GM21723 (cell line): ENCODE measurements around the gene ZNF280D.
A peak's percentile ranks its signal among the peaks of the same experiment; 100 is the strongest.

ENCODE experiments used
- ATAC-seq: cut with Tn5 transposase; IDR thresholded peaks from one replicate; pipeline ENCODE4 v1.9.1; 2021; ENCODE audit warnings: mild to moderate bottlenecking, moderate library complexity; ENCODE audit not compliant: unreplicated experiment

ZNF280D gene

DNA sequence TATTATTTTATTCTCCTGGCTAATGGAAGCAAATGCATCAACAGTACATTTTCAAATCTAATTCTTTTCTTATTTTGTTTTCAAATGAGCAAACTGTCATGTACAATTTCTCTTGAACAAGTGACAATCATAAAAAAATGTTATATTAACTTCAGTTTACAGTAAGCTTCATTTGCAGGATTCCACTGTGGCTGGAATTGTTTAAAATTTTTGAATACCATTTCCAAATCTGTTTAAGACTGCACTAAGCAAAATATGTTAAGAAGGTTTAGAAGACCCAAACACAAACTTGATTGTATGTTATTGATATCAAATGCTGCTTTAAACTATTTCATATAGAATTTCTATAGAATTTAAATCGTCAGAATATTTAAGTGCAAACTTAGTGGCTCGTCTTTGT lies 92.8 kb downstream of the ZNF280D start:
- no peak for ATAC-seq

DNA sequence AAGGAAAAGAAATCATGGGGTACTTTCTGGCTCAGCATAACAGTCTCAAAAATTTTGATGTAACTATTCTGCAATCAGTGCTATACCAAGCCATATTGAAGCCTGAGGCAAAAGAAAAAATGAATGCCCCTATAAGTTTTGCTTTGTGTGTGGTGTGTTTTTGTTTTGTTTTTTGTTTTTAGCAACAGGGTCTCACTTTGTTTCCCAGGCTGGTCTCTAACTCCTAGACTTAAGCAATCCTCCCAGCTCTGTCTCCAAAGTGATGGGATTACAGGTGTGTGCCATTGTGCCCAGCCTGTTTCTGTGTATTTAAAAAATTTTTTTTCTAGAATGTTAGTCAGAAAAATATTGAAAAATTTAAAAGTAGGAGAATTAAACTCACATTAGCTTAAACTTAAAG lies 93.2 kb downstream of the ZNF280D start:
- no peak for ATAC-seq

GRCh38 chr15:56639631-56640030 lies 93.7 kb downstream of the ZNF280D start:
- no peak for ATAC-seq

DNA sequence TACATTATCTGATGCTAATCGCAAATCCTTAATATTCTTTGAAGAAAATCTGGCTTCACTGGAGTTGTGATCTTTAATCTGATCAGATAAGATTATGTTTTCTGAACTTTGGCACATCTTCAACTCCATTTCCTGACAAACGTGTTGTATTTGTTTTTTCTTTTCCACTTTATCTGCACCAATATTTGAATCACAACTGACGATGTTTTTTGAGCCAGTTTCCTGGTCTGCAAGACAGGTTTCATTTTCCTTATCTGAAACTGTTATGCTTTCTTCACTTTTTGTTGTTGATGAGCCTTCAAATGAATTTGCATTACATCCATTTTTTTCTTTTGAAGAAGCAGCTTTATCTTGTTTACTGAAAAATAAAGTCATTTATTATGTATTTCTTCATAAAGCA lies 101.5 kb downstream of the ZNF280D start:
- ATAC-seq, result no peak

DNA sequence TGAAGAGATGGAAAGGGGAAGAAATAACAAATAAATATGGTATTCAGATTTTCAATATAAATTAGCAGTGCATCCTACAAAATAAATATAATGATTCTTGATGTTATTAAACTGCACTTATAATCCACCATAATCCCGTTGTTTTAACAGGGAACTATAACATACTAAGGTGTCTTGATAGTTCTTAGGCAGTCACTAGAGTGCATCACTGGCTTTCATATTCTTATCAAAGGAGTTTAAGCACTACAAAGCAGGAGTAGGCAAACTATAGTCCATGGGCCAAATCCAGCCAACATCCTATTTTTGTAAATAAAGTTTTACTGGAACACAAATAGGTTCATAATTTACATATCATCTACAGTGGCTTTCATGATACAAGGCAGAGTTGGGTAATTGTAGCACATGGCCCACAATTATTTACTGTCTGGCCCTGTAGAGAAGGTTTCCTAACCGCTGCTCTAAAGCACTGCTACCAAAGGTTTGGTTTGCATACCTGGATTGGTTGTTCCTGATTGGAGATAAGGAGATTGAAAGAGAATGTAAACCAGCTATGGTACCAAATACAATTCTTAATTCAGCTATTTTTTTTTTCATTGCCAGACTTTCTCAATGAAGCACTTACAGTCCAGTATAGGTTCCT lies 104.3 kb downstream of the ZNF280D start:
- no peak for ATAC-seq

DNA sequence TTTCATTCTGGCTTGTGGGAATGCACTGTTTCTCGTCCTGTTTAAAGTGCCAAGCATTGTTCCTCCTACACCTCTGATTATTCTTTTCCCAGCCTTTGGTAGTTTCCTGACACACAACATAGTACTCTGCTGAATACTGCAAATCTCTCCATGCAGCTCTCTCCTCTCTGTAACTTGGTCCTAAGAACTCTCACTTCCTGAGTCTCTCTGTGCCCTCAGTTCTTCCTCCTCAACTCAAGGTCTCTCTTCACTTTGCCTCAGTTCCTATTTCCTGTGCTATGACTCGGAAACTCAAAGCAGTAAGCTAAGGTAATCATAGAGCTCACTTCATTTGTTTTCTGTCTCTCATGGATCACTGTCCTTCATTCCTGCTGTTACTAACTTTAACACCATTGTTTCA lies 113.4 kb downstream of the ZNF280D start:
- no peak for ATAC-seq

DNA sequence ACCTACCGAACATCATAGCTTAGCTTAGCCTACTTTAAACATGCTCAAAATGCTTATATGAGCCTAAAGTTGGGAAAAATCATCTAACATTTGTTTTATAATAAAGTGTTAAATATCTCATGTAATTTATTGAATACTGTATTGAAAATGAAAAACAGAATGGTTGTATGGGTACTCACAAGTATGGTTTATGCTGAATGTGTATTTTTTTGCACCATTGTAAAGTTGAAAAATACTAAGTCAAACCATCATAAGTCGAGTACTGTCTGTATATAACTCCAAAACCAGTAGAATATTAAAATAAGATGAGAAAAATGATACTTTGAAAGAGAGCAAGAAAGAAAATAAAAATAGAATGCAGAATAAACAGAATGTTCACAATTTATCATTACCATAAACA lies 115.7 kb downstream of the ZNF280D start:
- no peak for ATAC-seq

DNA sequence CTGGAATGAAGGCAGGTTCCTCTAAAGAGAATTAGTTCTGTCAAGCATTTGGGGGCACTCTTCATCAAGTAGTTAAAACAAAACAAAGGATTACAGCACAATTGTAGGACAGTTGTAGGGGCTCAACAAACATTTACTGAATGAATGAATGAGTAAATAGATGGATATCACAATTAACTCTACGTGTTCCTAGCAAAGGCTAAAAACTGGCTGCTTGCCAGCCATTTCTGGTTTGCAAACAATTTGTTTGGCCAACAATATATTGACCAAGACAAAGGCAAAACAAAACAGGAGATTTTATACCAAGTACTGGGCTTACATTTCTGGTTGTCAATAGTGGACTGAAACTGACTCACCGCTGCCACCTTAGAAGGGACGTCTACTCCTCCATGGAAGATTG lies 116.8 kb downstream of the ZNF280D start:
- ATAC-seq, result no peak

GRCh38 chr15:56613811-56614210 lies 119.5 kb downstream of the ZNF280D start:
- no peak for ATAC-seq

GRCh38 chr15:56608993-56609392 lies 124.3 kb downstream of the ZNF280D start:
- ATAC-seq, result peak; percentile 53

DNA sequence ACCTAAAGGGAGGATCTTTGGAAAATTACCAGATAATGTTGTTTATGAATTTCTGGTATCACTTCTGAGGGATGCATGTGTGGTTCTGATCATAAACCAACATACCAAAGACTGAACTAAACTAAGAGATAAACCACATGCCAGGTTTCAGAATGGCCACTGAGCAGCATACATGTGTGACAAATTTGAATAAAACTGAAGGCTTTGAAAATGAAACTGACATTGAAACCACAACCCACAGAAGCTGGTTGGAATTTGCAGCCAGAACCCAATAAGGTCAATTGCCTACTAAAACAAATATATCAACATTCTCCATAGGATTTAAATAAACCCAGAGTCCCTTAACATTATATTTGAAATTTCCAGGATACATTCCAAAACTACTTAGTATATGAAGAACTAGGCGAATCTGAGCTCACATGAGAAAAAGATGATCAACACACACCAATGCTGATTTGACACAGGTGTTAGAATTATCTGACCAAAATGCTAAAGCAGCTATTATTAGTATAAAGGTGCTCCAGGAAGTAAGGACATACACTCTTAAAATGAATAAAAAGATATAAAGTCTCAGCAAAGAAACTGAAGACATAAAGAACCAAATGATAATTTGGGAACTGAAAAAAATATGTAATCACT lies 125.0 kb downstream of the ZNF280D start:
- peak; percentile 94 for ATAC-seq

GRCh38 chr15:56602253-56602652 lies 131.1 kb downstream of the ZNF280D start:
- no peak for ATAC-seq

- ATAC-seq, result no peak
Observed at GRCh38 chr15:56600380-56600779, 132.9 kb downstream of the ZNF280D start.

GRCh38 chr15:56598991-56599390 lies 134.3 kb downstream of the ZNF280D start:
- ATAC-seq, result no peak

DNA sequence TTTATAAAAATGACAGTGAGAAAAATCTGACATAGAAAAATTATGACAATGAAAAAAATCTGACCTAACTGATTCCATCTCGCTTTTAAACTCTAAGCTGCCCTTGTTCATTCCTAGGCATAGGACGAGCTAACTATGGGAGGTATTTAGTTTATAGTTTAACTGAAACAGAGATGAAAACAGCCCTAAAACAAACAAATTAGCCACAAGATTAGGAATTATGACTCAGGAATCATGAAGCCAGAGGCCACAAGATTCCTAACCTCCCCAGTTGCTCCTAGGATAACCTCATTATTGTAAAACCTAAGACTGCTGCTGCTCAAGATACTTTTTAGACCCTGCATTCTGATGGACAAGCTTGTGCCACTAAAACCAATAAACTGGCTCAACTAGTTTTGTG lies 145.6 kb downstream of the ZNF280D start:
- no peak for ATAC-seq

DNA sequence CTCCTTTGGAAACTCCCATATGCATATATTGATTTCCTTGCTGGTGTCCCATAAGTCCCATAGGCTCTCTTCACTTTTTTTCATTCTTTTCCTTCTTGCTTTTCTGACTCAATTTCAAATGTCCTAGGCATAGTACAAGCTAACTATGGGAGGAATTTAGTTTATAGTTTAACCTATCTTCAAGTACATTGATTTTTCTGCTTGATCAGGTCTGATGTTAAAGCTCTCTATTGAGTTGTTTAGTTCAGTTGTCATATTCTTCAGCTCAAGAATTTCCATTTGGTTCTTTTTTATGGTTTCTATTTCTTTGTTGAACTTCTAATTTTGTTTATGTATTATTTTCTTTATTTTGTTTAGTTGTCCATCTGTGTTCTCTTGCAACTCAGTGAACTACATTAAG lies 147.1 kb downstream of the ZNF280D start:
- no peak for ATAC-seq

DNA sequence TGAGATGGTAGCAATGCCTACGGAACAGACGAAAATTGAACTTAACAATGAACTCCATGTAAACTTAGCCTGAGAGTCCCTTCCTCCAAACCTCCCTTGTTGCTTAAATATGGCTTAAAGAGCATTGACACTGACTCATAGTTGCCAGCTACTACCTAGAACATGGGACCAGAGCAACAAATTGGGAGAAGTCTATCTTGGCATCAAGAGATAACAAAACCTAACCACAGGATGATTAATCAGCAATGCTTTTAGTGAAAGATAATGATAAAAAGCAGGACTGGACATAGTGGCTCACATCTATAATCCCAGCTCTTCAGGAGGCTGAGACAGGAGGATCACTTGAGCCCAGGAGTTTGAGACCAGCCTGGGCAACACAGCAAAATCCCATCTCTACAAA lies 150.5 kb downstream of the ZNF280D start:
- no peak for ATAC-seq
